ENCODE measurements around the gene FBRSL1. TPM values are rescaled to one million over a fixed set of nuclear protein-coding genes. Genes with fewer than 3 reads are reported as not detected.
A peak's percentile ranks its signal among the peaks of the same experiment; 100 is the strongest.
"Not testable (repeated sequence)": the region's sequence is repeated elsewhere in the genome, so short reads cannot be mapped to it uniquely, and the experiment has no call there.

The FBRSL1 gene
- polyA plus RNA-seq (ENCODE audit: insufficient read length): 46.6 TPM

DNA sequence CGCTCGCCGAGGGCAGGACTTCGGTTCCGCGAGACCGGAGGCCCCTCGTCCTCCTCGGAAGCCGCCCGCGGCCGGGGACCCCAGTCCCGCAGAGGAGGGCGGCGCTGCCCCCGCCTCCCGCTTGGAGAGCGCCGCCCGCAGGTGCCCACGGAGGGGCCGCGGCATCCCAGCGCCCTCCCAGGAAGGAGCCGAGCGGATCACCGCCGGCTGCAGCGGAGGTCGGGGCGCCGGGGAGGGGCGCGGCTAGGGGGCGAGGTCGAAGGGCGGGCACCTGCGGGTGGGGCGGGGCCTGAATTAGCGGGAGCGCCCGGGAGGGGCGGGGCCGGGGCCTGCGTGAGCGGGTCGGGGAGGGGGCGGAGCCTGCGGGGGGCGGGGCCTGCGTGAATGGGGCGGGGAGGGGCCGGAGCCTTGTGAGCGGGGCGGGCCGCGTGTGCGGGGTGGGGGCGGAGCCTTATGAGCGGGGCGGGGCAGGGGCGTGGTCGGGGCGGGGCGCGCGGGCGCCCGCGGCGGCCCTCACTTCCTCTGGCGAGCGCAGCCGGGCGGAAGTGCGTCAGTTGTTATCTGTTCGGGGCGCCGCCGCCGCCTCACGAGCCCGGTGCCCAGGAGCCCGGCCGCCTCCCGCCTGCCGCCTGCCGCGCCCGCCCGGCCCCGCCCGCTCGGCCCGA, at the start of gene FBRSL1:
Gene FBRSL1, plus strand, starts transcription at position 550 of the 665 bp plus-strand sequence.
- DNase-seq (ENCODE audit: low read depth): peak; percentile 47

DNA sequence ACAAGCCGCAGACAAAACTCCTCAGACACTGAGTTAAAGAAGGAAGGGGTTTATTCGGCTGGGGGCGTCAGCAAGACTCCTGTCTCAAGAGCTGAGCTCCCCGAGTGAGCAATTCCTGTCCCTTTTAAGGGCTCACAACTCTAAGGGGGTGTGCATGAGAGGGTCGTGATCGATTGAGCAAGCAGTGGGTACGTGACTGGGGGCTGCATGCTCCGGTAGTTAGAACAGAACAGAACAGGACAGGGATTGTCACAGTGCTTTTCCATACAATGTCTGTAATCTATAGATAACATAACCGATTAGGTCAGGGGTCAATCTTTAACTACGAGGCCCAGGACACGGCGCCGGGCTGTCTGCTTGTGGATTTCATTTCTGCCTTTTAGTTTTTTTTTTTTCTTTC, 49.5 kb upstream of the FBRSL1 start:
- DNase-seq (ENCODE audit: low read depth): not testable (repeated sequence)

DNA sequence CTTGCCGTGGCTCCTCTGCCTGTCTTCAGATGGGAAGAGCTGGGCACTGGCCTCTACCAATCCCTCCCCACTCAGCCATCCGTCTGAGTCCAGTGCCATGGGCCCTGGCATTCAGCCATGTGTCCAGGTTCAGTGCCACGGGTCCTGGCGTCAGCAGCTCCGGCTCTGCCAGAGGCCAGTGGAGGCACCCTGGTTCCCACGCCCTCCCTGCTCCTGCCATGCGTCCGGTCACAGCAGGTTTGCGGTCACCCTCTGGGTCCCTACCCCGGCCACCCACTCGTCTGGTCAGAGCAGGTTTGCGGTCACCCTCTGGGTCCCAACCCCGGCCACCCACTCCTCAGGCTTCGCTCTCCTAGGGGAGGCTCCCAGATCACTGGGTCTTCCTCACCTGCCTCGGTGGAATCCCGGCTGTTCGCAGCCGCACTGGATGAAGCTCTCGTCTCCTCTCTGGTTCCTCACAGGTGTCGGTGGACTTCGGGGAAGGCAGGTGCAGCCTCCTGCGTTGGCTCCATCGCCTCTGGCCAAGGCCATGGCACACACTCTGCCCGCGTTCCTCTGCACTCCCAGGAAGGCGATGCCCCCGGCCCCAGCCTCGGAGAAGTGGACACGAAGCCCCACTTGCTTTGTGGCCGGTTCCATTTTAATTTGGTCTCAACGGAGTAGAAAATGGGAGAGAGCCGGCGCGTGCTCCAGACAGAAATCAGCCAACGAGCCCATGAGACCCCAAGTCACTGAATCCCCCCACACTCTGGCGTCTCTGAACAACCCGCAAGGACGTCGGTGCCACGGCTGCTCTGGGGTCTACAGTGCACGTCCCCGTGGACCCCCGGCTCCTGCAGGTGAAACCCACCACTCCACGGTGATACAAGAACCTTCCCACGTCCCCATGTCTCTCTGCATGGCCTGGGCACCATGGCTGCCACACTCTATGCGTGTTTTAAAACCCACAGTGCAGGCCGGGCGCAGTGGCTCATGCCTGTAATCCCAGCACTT, 47.8 kb upstream of the FBRSL1 start:
- no peak for DNase-seq (ENCODE audit: low read depth)

DNA sequence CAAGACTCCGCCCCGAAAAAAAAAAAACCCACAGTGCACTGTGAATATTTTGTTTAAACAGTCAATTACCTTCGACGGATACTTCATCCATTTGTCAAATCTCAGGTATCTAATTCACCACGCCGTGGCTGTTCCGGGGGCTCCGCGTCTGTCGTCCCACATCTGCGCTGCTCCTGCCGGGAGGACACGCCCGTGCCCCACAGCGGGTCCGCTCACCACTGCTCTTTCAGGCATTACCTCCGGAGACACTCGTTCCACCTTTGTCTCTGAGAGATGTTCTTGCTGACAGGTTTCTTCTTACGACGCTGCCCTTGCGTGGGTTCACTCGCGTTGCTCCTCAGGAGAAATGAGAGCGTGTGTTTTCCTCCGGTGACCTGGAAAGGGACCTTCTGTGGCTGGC, 46.9 kb upstream of the FBRSL1 start:
- DNase-seq (ENCODE audit: low read depth): no peak

DNA sequence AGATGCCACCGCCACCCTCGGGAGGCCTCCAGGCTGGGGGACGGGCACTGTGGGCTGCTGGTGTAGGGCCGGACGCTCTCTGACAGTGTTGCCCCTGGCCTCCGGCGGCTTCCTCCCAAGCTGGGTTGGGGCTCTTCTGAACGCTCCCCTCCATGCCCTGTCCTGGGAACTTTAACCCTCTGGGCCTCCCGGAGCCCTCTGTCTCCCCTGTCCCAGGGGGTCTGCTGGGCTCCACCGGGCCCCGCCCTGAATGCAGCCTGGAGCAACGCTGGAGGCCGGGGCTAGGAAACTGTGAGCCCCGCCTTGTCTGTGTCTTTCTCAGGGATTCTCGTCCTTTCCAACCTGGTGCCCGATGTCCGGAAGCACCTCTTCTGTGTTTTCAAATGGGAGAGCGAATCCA, 45.7 kb upstream of the FBRSL1 start:
- no peak for DNase-seq (ENCODE audit: low read depth)

DNA sequence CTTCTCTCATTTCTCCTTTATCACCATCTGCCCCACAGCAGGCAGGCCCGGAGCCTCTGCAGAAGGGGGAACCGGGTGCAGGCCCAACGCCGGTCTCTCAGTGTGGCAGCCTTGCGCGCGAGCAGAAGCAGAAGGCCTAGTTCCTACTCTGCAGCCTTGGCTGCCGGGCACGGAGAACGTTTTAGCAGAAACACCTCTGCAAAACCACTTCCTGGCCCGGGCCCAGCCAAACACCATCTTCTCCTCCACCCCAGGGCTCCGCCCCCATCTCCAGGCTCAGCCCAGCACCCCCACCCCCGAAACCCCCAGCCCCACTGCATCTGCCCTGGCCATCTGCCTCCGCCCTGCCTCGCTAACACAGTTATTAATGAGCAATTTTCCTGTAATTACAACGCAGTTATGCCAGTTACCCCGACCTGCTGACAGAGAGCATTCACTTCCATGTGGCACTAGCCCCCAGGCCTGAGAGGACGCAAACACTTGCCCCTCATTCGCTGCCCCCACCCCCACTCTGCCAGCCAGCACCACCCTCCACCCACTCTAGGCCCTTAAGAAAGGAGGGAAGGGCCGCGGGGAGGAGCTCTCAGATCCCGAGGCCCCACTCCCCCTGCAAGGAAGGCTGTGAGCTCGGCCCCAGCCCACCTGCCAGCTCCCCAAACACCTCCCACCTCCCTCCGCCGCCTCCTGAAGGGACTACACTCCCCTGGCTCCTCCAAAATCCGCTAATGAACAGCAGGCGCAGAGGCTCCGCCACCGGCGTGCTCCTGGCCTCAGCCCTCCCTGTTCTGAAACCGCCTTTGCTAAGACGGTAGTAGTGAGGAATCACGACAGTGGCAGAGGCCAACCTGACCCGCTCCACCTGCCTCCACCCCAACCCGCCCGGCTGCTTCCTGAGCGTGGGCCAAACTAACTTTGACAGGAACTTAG, 44.7 kb upstream of the FBRSL1 start:
- DNase-seq (ENCODE audit: low read depth): no peak

DNA sequence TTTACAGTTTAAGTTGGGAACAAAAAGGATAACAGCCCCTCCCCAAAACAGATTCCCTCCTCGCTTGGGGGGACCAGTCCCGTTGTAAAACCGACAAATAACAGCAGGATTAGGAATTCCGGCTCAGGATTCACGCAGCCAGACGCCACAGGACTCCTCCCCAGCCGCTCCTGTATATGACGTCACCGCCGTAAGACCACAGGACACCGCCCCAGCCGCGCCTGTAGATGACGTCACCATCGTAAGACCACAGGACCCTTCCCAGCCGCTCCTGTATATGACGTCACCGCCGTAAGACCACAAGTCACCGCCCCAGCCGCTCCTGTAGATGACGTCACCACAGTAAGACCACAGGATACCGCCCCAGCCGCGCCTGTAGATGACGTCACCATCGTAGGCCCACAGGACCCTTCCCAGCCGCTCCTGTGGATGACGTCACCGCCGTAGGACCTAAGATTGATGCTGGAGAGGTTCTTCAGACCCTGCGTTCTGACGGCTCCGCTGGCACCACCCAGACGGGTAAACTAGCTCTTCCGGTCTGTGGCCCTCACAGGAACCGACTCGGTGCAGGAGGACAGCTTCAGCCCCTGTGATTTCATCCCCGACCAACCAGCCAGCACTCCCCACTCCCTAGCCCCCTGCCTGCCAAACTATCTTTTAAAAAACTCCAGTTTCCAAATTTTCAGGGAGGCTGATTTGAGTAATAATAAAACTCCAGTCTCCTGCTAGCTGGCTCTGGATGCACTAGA, 43.9 kb upstream of the FBRSL1 start:
- DNase-seq (ENCODE audit: low read depth): no peak

DNA sequence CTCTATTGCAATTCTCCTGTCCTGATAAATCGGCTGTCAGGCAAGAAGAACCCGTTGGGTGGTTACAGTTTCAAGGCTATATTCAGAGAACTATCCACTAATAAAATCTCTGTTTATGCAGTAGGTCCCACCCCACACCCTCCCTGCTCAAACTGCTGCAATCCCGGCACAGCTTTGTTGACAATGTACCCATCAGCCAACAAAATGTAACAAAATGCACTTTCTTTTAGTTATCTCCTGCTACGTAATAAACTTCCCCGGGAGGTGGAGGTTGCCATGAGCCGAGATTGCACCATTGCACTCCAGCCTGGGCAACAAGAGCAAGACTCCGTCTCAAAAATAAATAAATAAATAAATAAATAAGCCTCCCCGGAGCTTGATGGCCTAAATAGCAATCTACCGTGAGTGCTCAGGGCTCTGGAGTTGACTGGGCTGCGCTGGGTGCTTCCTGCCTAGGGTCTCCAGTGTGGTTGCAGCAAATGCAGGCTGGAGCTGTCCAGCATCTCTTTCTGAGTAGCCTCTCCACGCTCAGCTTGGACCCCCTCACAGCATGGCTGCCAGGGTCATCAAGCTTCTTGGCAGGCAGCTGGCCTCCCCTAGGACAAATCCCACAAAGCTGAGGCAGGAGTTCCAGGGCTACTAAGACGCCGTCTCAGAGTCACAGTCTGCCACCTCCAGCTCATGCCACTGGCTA, 43.2 kb upstream of the FBRSL1 start:
- no peak for DNase-seq (ENCODE audit: low read depth)

DNA sequence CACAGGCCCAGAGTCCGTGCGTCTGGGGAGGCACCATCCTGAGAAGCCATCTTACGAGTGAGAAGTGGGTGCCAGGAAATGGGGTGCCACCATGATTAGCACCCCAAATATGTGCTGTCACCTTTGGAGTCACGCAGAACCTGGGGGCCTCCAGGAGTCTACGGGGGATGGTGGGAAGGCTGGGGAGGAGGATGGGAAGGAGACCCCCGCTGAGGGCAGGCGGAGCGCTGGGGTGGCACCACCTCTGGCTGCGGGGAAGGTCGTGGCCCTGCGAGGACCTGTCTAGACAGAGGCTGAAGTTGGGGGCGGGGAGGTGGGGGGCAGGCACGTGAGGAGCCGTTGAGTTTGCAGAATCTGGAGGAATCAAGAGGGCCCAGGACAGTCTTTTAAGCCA, 42.6 kb upstream of the FBRSL1 start:
- DNase-seq (ENCODE audit: low read depth): no peak

DNA sequence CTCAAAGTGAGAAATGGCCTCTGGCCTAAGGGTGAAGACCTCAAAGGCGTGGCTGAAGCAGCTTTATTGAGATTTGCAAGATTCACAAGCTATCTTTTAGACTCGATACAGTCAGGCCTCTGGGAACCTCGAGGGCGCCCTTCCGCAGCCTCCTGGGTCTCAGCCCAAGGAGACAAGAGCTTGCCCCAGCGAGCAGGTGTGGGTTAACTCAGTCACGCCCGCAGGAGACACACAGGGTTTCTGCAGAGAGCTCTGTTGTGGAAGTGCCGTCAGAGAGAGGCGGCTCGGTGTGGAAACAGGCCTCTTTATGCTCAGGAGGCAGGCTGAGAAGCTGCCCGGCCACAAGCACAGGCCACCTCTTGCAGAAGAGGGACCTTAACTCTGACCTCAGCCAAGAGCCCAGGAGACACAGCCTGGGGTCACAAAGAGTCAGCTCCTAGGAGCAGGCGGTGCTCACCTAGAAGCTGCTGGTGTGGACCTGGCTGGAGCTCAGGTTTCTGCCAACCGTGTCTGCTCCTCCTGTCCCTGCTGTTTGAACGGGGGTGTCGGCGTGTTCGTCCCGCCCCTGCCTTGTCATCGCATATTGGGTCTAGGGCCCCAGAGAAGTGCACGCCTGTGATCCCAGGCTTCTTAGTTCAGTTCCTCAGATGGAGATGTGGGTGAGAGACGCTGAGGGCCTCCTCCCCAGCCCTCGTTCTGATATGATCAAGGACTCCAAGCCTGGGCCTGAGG, 42.1 kb upstream of the FBRSL1 start:
- DNase-seq (ENCODE audit: low read depth): no peak

DNA sequence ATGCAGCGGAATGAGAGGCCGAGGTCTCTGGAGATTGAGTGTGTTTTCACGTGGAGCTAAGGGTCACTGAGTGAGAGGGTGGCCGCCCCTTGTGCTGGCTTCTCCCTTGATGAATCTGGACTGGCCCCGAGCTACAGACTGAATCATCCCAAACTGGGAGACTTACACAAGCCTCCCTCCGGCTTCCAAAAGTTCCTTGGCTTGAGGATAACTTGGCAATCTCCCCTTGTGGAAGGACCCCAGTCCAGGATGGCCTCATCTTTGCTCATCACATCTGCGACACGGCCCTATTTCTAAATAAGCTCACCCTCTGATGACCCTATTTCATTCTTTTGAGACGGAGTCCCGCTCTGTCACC, 41.5 kb upstream of the FBRSL1 start:
- DNase-seq (ENCODE audit: low read depth): no peak

DNA sequence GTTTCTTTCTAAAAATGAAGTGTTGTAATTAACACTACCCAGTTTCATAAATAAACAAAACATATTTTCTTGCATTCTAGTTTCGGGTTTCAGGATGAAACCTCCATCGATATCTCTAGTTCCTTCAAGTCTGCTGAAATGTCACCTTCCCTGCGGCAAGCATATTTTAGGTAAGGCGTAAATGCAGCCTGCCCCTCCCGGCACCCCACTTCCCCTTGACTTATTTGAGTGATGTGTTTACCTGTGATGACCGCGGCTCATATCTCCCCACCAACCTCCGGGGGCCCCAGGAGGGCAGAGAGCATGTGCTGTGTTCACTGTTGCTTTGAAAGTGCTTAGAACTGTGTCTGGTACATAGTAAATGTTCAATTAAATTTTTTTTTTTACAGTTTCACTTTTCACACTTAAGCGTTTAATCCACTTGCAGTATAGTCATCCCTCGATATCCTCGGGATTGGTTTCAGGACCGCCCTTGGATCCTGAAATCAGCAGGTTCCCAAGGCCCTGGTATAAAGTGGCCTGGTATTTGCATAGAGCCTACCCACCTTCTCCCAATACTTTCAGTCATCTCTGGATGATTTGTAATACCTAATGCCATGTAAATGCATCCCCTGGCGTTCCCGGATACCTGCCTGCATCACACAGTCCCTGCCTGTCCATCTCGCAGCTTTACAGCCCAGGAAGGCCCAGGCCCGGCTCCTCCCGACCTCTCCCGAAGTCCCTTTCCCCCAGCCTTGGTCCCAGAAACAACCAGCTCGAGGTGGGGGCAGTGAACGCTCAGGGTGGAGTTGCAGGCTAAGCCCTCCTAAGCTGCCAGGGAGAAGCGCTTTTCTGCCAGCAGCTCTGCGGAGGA, 40.2 kb upstream of the FBRSL1 start:
- no peak for DNase-seq (ENCODE audit: low read depth)

DNA sequence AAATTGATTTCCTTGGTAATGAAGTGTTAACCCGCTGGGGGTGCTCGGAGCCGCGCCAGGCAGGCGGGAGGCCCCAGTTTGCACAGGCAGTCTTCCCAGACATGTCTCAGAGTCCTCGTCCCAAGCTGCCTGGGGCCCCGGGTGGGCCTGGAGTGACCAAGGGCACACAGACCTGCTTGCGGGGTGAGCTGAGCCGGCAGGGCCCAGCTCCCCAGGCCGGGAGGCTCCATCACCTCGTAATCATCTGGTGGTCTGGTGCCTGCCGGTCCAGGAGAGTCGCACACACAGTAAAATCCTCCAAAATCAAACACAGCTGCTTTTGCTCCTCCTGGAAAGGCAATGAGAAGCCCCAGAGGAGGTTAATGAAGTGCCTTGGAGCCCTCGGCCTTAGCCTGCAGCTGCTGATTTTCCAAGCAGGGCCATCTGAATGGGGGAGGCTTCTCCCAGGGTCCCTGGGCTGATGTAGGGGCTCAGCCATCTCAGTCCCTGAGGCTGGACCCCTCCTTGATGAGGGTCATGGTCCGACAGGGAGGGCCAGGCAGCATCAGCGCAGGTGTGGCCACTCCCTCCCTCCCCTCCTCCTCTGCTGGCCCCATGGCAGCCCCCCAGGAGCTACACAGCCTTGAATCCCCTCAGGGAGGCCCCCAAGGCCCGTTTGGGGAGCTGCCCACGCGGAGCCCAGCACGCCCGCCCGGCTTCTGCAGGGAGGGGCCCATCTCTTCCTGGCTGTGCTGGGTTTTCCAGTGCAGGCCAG, 39.4 kb upstream of the FBRSL1 start:
- no peak for DNase-seq (ENCODE audit: low read depth)

DNA sequence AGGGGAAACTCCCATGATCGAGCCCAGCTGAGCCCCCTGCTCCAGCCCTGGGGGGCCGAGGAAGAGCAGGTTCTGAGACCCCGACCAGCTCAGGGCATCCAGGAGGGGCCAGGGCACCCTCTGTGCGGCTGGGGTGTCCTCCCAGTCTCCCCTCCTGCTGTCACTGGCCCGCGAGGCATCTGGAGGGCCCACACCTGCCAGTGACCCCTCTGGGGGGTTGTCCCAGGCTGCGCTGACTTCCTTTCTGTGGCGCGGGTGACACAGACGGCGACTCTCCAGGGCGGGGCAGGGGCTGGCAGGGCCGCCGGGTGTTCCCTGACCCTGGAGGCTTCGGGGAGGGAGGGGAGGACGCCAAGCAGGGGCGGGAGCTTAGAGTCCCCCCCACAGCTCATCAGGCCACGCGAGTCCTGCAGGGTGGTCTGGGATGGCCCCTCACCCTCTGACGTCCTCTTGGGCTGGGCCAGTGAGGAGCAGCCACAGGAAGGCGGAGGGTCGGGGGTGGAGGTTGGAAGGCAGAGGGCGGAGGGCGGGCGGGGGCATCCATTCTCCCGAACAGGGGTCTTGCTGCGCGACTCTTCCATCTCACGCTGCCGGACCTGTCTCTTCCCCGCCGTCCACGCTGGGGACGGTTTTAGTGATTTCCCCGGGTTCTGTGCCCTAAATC, 38.6 kb upstream of the FBRSL1 start:
- DNase-seq (ENCODE audit: low read depth): no peak

DNA sequence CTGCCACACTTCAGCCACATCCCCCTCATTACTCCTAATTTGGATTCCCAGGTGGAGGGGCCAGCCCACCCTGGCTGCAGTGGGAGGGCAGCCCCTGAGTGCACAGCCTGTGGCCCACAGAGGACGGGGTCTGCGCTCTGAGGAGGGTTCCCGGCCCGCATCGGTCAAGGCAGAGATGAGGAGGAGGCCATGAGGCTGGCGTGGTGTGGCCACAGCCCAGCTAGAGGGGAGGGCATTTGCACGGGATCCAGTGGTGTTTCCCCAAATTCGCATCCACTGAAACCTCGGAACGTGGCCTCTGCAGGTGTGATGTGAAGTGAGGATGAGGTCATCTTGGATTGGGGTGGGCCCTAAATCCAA, 38.1 kb upstream of the FBRSL1 start:
- DNase-seq (ENCODE audit: low read depth): no peak

DNA sequence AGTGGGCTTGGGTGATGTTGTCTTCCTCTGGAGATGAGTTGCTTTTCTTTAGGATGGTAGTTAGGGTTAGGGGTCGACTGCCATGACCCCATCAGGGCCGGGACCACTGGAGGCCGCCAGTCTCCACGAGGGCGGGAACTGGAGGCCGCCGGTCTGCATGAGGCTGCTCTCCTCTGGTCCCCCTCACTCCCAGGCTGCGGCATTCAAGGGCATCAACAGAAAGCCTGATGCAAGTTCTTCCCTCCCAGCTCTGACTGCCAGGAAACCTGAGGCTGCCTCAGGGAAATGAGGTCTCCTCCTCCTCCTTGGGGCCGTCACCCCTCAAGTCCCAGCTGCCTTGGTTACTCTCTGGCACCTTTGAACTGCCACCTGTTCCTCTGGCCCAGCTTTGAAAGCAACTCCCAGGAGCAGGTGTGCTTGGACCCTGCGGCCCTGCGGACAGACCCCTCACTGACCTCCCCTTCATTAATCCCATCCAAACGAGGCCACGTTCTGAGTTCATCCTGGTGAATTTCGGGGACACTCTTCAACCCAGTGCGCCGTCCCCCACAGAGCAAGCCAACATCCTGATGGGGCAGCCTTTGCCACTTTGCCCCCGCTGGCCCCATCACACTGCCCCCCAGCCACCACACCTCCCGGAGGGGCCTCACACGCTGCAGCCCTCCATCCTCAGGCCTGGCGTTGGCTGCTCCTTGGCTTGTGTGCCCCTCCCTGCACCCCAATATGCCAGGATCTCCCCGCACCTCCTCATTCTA, 37.2 kb upstream of the FBRSL1 start:
- DNase-seq (ENCODE audit: low read depth): no peak

Measured in forelimb muscle (tissue), 1 donor.